ENCODE data around the gene FANCL.
A peak's percentile ranks its signal among the peaks of the same experiment; 100 is the strongest.
"Not testable (repeated sequence)": the region's sequence is repeated elsewhere in the genome, so short reads cannot be mapped to it uniquely, and the experiment has no call there.

FANCL gene

GRCh38 chr2:58240670-58241545, at the start of gene FANCL:
FANCL (minus strand) TSS chr2:58241325; CDS start chr2:58241313, 12 bp downstream.
- DNase-seq, result peak; percentile 28 to 53 (median 35)

- no peak for DNase-seq
Measured at GRCh38 chr2:58289029-58289428, 47.9 kb upstream of the FANCL start.

GRCh38 chr2:58283931-58284330, 42.8 kb upstream of the FANCL start:
- no peak for DNase-seq

GRCh38 chr2:58275144-58275543, 34.0 kb upstream of the FANCL start:
- not testable (repeated sequence) for DNase-seq

GRCh38 chr2:58271826-58272225, 30.7 kb upstream of the FANCL start:
- no peak for DNase-seq

- DNase-seq, result no peak
Measured at GRCh38 chr2:58268685-58269084, 27.6 kb upstream of the FANCL start.

GRCh38 chr2:58266211-58266610, 25.1 kb upstream of the FANCL start:
- no peak for DNase-seq

- no peak for DNase-seq
Measured at GRCh38 chr2:58261209-58261608, 20.1 kb upstream of the FANCL start.

- not testable (repeated sequence) for DNase-seq
Measured at GRCh38 chr2:58258456-58258855, 17.3 kb upstream of the FANCL start.

GRCh38 chr2:58251331-58252201, 10.4 kb upstream of the FANCL start:
- DNase-seq, result not testable (repeated sequence)

GRCh38 chr2:58241546-58241864, 380 bp upstream of the FANCL start:
- no peak for DNase-seq

GRCh38 chr2:58239243-58239925, 1.7 kb downstream of the FANCL start:
- no peak for DNase-seq

GRCh38 chr2:58237741-58238140, 3.4 kb downstream of the FANCL start:
- DNase-seq, result no peak

GRCh38 chr2:58235984-58236383, 5.1 kb downstream of the FANCL start:
- no peak for DNase-seq

- DNase-seq, result no peak
Measured at GRCh38 chr2:58235170-58235569, 6.0 kb downstream of the FANCL start.

GRCh38 chr2:58228299-58228698, 12.8 kb downstream of the FANCL start:
- DNase-seq, result no peak

GRCh38 chr2:58227171-58227917, 13.8 kb downstream of the FANCL start:
- no peak for DNase-seq

GRCh38 chr2:58221909-58222308, 19.2 kb downstream of the FANCL start:
- no peak for DNase-seq

GRCh38 chr2:58215429-58215828, 25.7 kb downstream of the FANCL start:
- no peak for DNase-seq

GRCh38 chr2:58210951-58211568, 30.1 kb downstream of the FANCL start:
- not testable (repeated sequence) for DNase-seq

- DNase-seq, result no peak
Measured at GRCh38 chr2:58207189-58207588, 33.9 kb downstream of the FANCL start.

- no peak for DNase-seq
Measured at GRCh38 chr2:58206785-58207184, 34.3 kb downstream of the FANCL start.

All from activated naive CD4-positive, alpha-beta T cell (primary cell).